SK-N-SH (cell line): ENCODE results near the gene VAMP1. TPM values are rescaled to one million over a fixed set of nuclear protein-coding genes. Genes with fewer than 3 reads are reported as not detected.

Source experiments
- CTCF ChIA-PET: fragments of 300-600, 350-600 bp; formaldehyde crosslinking; extraction: SDS; loops from one replicate; lab custom pipeline; 2021; lab: Yijun Ruan, JAX
- POLR2A ChIA-PET: fragments of 350-600 bp; sonication (Branson Sonifier 250); formaldehyde crosslinking; extraction: SDS; loops from one replicate; lab custom pipeline; 2020; ENCODE audit warnings: antibody characterized with exemption, inconsistent platforms; lab: Yijun Ruan, JAX
- DNase-seq: peaks from one replicate; pipeline ENCODE4 v3.0.0; 2012
- H2AFZ ChIP-seq: fragments of 200-600 bp; sonication (generic); 2 replicates; pipeline ENCODE4 v1.8.1; 2016; ENCODE audit warnings: antibody characterized with exemption, mild to moderate bottlenecking, low read depth
- H3F3A ChIP-seq: fragments of 200-600 bp; sonication (generic); replicated peaks from 2 replicates; pipeline ENCODE3; 2016; ENCODE audit warnings: antibody characterized with exemption, mild to moderate bottlenecking; ENCODE audit not compliant: insufficient read depth
- H3K27ac ChIP-seq, 2 experiments: fragments of 200-500 bp in 1 of 2; fragments of 200-600 bp in 1 of 2; sonication (Bioruptor generic) in 1 of 2; sonication (generic), shearing (Covaris generic) in 1 of 2; 2 replicates each; pipeline versions ENCODE4 v1.5.1 to v1.6.1; 2014 to 2016; ENCODE audit warnings: low read depth in 2 of 2, inconsistent platforms in 1 of 2, low read length in 1 of 2, mild to moderate bottlenecking in 1 of 2, mixed read lengths in 1 of 2
- H3K27me3 ChIP-seq: fragments of 200-600 bp; sonication (generic), shearing (Covaris generic); 2 replicates; pipeline ENCODE4 v1.6.1; 2016; ENCODE audit warnings: mixed run types; ENCODE audit not compliant: insufficient read depth
- H3K36me3 ChIP-seq, 2 experiments: fragments of 200-500 bp in 1 of 2; fragments of 200-600 bp in 1 of 2; sonication (Bioruptor generic) in 1 of 2; sonication (generic) in 1 of 2; replicated peaks in 1 of 2; 2 replicates each; pipeline versions ENCODE3 to v1.5.1; 2014 to 2016; ENCODE audit warnings: low read length in 1 of 2, mild to moderate bottlenecking in 1 of 2; ENCODE audit not compliant: insufficient read depth in 2 of 2, control insufficient read depth in 1 of 2
- H3K4me1 ChIP-seq, 2 experiments: fragments of 200-500 bp in 1 of 2; fragments of 200-600 bp in 1 of 2; sonication (Bioruptor generic) in 1 of 2; sonication (generic), shearing (Covaris generic) in 1 of 2; 2 replicates each; pipeline versions ENCODE4 v1.5.1 to v1.6.1; 2014 to 2016; ENCODE audit warnings: low read depth in 1 of 2, low read length in 1 of 2, mixed run types in 1 of 2; ENCODE audit not compliant: insufficient read depth in 2 of 2, control insufficient read depth in 1 of 2
- H3K4me2 ChIP-seq: fragments of 200-600 bp; sonication (generic), shearing (Covaris generic); 2 replicates; pipeline ENCODE4 v1.6.1; 2017; ENCODE audit warnings: mixed run types
- H3K4me3 ChIP-seq, 2 experiments: fragments of 200-500 bp in 1 of 2; fragments of 200-600 bp in 1 of 2; sonication (Bioruptor generic) in 1 of 2; sonication (generic), shearing (Covaris generic) in 1 of 2; 2 replicates each; pipeline versions ENCODE4 v1.5.1 to v1.8.1; 2014 to 2016; ENCODE audit warnings: low read depth in 2 of 2, inconsistent platforms in 1 of 2, low read length in 1 of 2, mild to moderate bottlenecking in 1 of 2, mixed read lengths in 1 of 2, moderate library complexity in 1 of 2
- H3K79me2 ChIP-seq: fragments of 200-600 bp; sonication (generic); 2 replicates; pipeline ENCODE4 v1.8.1; 2017; ENCODE audit warnings: mild to moderate bottlenecking; ENCODE audit not compliant: insufficient read depth
- H3K9ac ChIP-seq: fragments of 200-600 bp; sonication (generic); 2 replicates; pipeline ENCODE4 v1.6.1; 2017; ENCODE audit warnings: mixed run types
- H3K9me2 ChIP-seq: fragments of 200-600 bp; sonication (generic); 2 replicates; pipeline ENCODE4 v1.6.1; 2017; ENCODE audit warnings: mixed run types
- H3K9me3 ChIP-seq: fragments of 200-600 bp; sonication (generic); 2 replicates; pipeline ENCODE4 v1.6.1; 2017; ENCODE audit warnings: mixed run types, mild to moderate bottlenecking, moderate library complexity
- H4K20me1 ChIP-seq: fragments of 200-600 bp; sonication (generic); 2 replicates; pipeline ENCODE4 v1.6.1; 2017; ENCODE audit warnings: mild to moderate bottlenecking, mixed run types; ENCODE audit not compliant: insufficient read depth
- CHD2 ChIP-seq: fragments of 150-350 bp; IDR thresholded peaks from 2 replicates; pipeline ENCODE4 v1.6.1; 2018; ENCODE audit warnings: low read length; ENCODE audit not compliant: partially characterized antibody
- EP300 ChIP-seq, 2 experiments: IDR thresholded peaks; 2 replicates each; pipeline versions ENCODE4 v1.4.0 to v1.6.1; 2012; ENCODE audit warnings: borderline replicate concordance in 1 of 2, low read depth in 1 of 2, low read length in 1 of 2
- FOXM1 ChIP-seq: IDR thresholded peaks from 2 replicates; pipeline ENCODE4 v1.4.0; 2012; ENCODE audit warnings: low read depth, mild to moderate bottlenecking
- GABPA ChIP-seq: IDR thresholded peaks from 2 replicates; pipeline ENCODE4 v1.4.0; 2012; ENCODE audit warnings: low read depth, mild to moderate bottlenecking
- GATA2 ChIP-seq: sonication (generic); formaldehyde crosslinking; IDR thresholded peaks from 2 replicates; pipeline ENCODE4 v1.5.0; 2020; ENCODE audit warnings: mild to moderate bottlenecking, missing genetic modification reagents
- IRF3 ChIP-seq: fragments of 150-350 bp; IDR thresholded peaks from 2 replicates; pipeline ENCODE4 v1.6.1; 2016; ENCODE audit warnings: mild to moderate bottlenecking, low read depth, low read length
- JUND ChIP-seq: IDR thresholded peaks from 2 replicates; pipeline ENCODE4 v1.4.0; 2012
- NFIC ChIP-seq: IDR thresholded peaks from 2 replicates; pipeline ENCODE4 v1.4.0; 2012; ENCODE audit warnings: borderline replicate concordance
- RAD21 ChIP-seq: IDR thresholded peaks from 2 replicates; pipeline ENCODE4 v1.6.1; 2012; ENCODE audit warnings: mild to moderate bottlenecking, low read length
- RCOR1 ChIP-seq: fragments of 150-350 bp; IDR thresholded peaks from 2 replicates; pipeline ENCODE4 v1.6.1; 2017; ENCODE audit warnings: antibody characterized with exemption, low read length
- RFX5 ChIP-seq: IDR thresholded peaks from 2 replicates; pipeline ENCODE4 v1.6.1; 2012; ENCODE audit warnings: mild to moderate bottlenecking, improper control_type of control experiment, low read length
- RXRA ChIP-seq: IDR thresholded peaks from 2 replicates; pipeline ENCODE4 v1.4.0; 2012; ENCODE audit warnings: low read depth, mild to moderate bottlenecking, borderline replicate concordance
- SMC3 ChIP-seq: IDR thresholded peaks from 2 replicates; pipeline ENCODE4 v1.6.1; 2012; ENCODE audit warnings: low read depth, low read length, improper control_type of control experiment
- USF1 ChIP-seq: IDR thresholded peaks from 2 replicates; pipeline ENCODE4 v1.4.0; 2012; ENCODE audit warnings: low read depth, borderline replicate concordance
- WGBS: methylation state at CpG from one replicate; pipeline ENCODE4 v1.1.6; 2017; ENCODE audit warnings: low lambda C conversion rate; 5-methylcytosine and 5-hydroxymethylcytosine counted together
- polyA plus RNA-seq, 3 experiments: library from polyadenylated mRNA; depleted of rRNA; stranded (reverse); fragments of >200 nt; gene quantifications; 2 replicates each; pipeline ENCODE4 v1.2.3, GENCODE V29; 2012
- TF ChIP-seq, protein P1 (sequence below): fragments of 200-600 bp; sonication (generic); IDR thresholded peaks from 2 replicates; pipeline ENCODE4 v1.6.1; 2017; ENCODE audit warnings: antibody characterized with exemption, mild to moderate bottlenecking, moderate library complexity
- TF ChIP-seq, protein P2 (sequence below): IDR thresholded peaks from 2 replicates; pipeline ENCODE4; 2012
- TF ChIP-seq, protein P3 (sequence below): fragments of 150-350 bp; IDR thresholded peaks from 2 replicates; pipeline ENCODE4 v1.6.1; 2017; ENCODE audit warnings: antibody characterized with exemption, low read length, low read depth, borderline replicate concordance

VAMP1 gene
- polyA plus RNA-seq, 1 of the 3 experiments (the other 2 are of a cell fraction): 36.8 TPM

DNA sequence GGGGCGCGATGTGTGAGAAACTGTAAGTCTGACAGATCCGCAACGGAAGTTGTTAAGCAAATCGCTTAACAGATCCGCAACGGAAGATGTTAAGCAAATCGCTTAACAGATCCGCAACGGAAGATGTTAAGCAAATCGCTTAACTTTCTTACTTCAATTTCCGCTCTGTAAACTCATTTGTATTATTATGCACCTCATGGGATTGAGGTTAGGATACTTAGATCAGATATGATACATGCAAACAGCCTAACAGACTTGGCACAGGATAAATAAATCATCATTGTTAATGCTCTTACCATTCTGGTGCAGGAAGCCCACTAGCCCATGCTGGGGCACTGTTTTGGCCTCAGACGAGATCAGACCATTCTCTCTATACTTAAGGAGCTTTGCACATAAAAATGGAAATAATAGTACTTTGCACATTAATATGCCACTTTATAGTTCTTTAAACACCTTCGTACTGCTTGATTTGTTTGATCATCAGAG, 23.8 kb upstream of the VAMP1 start:
- under 1% methylated on average over 14 of the region's 14 CpGs for WGBS
- Histone ChIP-seq H3K9ac (peak overlapping the region; percentile 97), H3K27ac (peak overlapping the region; percentile 76 to 99), H4K20me1 (no peaks in the 10 kb centered on the region), H3K27me3 (no peaks in the 10 kb centered on the region), H3K9me3 (no peaks in the 10 kb centered on the region), H3K4me3 (peak overlapping the region; percentile 81 to 97), H3K9me2 (no peaks in the 10 kb centered on the region), H3K4me2 (peak overlapping the region; percentile 99), H3K4me1 (peaks cover 13 to 18% of the 10 kb centered on the region in 2 experiments; a peak in 3 of 4 replicates), H3K79me2 (peaks cover 64% of the 10 kb centered on the region), H3K36me3 (peaks cover 15 to 43% of the 10 kb centered on the region in 2 experiments), H2AFZ (peak overlapping the region; percentile 39; the same call in 1 of the 2 replicates), H3F3A (peaks cover 8% of the 10 kb centered on the region)
- POLR2A ChIA-PET: no interaction called here
- CTCF ChIA-PET: no interaction called here
- TF ChIP-seq FOXM1: no peak
- no peak; the same call in none of the 2 replicates for TF ChIP-seq GABPA
- TF ChIP-seq RFX5: no peak
- no peak for TF ChIP-seq CHD2
- TF ChIP-seq NFIC: no peak
- no peak for TF ChIP-seq JUND
- TF ChIP-seq, protein P1, sequence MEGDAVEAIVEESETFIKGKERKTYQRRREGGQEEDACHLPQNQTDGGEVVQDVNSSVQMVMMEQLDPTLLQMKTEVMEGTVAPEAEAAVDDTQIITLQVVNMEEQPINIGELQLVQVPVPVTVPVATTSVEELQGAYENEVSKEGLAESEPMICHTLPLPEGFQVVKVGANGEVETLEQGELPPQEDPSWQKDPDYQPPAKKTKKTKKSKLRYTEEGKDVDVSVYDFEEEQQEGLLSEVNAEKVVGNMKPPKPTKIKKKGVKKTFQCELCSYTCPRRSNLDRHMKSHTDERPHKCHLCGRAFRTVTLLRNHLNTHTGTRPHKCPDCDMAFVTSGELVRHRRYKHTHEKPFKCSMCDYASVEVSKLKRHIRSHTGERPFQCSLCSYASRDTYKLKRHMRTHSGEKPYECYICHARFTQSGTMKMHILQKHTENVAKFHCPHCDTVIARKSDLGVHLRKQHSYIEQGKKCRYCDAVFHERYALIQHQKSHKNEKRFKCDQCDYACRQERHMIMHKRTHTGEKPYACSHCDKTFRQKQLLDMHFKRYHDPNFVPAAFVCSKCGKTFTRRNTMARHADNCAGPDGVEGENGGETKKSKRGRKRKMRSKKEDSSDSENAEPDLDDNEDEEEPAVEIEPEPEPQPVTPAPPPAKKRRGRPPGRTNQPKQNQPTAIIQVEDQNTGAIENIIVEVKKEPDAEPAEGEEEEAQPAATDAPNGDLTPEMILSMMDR: peak; percentile 18
- no peak for TF ChIP-seq RCOR1
- peak; percentile 37 for DNase-seq

DNA sequence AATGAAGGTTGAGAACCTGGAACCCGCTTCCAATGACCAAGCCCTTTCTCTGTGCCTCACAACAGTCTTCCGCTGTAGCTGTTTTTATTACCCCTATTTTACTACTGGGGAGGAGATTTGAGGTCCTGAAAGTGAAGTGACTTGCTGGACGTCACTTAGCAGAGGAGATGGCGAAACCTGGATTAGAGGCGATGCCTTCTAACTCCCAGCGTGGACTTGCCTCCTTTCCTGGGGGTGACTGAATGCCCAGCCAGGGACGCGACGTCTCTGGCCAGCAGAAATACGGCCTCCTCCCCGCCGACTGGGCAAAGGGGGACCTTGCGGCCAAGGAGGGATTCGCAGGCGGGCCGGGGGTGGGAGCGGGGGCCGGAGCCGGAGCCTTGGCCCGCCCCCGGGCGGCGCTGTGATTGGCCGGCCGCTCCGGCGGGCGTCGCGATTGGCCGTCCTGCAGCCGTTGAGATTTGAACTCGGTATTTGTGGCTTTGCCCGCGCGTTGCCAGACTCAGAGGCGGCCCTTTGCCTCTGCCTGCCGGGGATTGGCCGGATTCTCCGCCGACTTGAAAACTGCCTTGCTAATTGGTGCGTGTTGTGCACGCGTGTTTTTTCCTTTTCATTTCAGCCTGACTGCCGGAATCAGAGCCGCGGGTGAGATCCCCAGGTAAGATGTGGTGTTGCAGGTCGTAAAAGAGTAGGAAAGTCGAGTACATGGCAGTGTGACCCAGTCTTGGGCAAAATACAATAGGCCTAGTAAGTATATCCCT, 23.2 kb upstream of the VAMP1 start, which contains the start of gene NCAPD2:
TSS of gene NCAPD2 (plus strand) at position 606 of the 761 bp plus-strand sequence. CDS start 997 bp downstream, outside the sequence.
- peak; percentile 97 for DNase-seq
- WGBS: 2% methylated on average over 35 of the region's 49 CpGs
- H4K20me1 ChIP-seq: no peaks in the 10 kb centered on the region
- POLR2A ChIA-PET: interaction anchor here (0.6 to 1.6 kb wide), 11 partner anchors 9 to 450 kb away, joined by 3 to 30 read pairs (median 4); partner anchors contain the start of genes C12orf57, GAPDH, RNU7-1 and VAMP1
- H3K4me1 ChIP-seq: peaks cover 13 to 18% of the 10 kb centered on the region in 2 experiments; a peak in 3 of 4 replicates
- H3K4me3 ChIP-seq: peak within 1 kb of the TSS; percentile 81 to 97
- no peaks in the 10 kb centered on the region for H3K27me3 ChIP-seq
- peaks cover 8% of the 10 kb centered on the region for H3F3A ChIP-seq
- H2AFZ ChIP-seq: peak within 1 kb of the TSS; percentile 93
- H3K36me3 ChIP-seq: peaks cover 12 to 37% of the 10 kb centered on the region in 2 experiments
- CTCF ChIA-PET: interaction anchor here (0.8 to 2.3 kb wide), 5 partner anchors 22 to 44 kb away, joined by 3 to 15 read pairs (median 9); partner anchors contain the start of gene VAMP1
- peak within 1 kb of the TSS; percentile 97 to 99 for H3K27ac ChIP-seq
- H3K9me3 ChIP-seq: no peaks in the 10 kb centered on the region
- peaks cover 58% of the 10 kb centered on the region for H3K79me2 ChIP-seq
- peak within 1 kb of the TSS; percentile 97 for H3K9ac ChIP-seq
- H3K4me2 ChIP-seq: peak within 1 kb of the TSS; percentile 99
- no peaks in the 10 kb centered on the region for H3K9me2 ChIP-seq
- TF ChIP-seq RXRA (no peak), RAD21 (no peak), SMC3 (no peak), EP300 (IDR thresholded peaks at IDR 0.05; ENCODE audit: borderline replicate concordance in 1 of 2, low read depth in 1 of 2, low read length in 1 of 2) (no peak), USF1 (0 out of 2 replicates have a peak, but pooled peaks have one; percentile 5), GATA2 (CRISPR knock-in tag) (no peak), NFIC (no peak), IRF3 (no peak; the same call in 1 of the 2 replicates)
- TF ChIP-seq, protein P2, sequence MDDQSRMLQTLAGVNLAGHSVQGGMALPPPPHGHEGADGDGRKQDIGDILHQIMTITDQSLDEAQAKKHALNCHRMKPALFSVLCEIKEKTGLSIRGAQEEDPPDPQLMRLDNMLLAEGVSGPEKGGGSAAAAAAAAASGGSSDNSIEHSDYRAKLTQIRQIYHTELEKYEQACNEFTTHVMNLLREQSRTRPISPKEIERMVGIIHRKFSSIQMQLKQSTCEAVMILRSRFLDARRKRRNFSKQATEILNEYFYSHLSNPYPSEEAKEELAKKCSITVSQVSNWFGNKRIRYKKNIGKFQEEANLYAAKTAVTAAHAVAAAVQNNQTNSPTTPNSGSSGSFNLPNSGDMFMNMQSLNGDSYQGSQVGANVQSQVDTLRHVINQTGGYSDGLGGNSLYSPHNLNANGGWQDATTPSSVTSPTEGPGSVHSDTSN: peak; percentile 50
- TF ChIP-seq, protein P1: peak; percentile 37
- TF ChIP-seq, protein P3, sequence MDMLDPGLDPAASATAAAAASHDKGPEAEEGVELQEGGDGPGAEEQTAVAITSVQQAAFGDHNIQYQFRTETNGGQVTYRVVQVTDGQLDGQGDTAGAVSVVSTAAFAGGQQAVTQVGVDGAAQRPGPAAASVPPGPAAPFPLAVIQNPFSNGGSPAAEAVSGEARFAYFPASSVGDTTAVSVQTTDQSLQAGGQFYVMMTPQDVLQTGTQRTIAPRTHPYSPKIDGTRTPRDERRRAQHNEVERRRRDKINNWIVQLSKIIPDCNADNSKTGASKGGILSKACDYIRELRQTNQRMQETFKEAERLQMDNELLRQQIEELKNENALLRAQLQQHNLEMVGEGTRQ: no peak
